WI38 (cell line): Measurements from ENCODE around the gene HEXIM2.
A peak's percentile ranks its signal among the peaks of the same experiment; 100 is the strongest.

ENCODE experiments used
- H3K4me3 ChIP-seq: 2 replicates; pipeline ENCODE4 v1.5.1; 2011; ENCODE audit warnings: low read depth, mild to moderate bottlenecking, control low read depth, low read length
- TF ChIP-seq, protein P1 (sequence below): IDR thresholded peaks from 2 replicates; pipeline ENCODE4 v1.5.1; 2012; ENCODE audit warnings: low read depth, mild to moderate bottlenecking, control low read depth, low read length

HEXIM2 gene

GRCh38 chr17:45128989-45129388, 32.7 kb upstream of the HEXIM2 start:
- no peak overlapping the region for H3K4me3 ChIP-seq
- TF ChIP-seq, protein P1, sequence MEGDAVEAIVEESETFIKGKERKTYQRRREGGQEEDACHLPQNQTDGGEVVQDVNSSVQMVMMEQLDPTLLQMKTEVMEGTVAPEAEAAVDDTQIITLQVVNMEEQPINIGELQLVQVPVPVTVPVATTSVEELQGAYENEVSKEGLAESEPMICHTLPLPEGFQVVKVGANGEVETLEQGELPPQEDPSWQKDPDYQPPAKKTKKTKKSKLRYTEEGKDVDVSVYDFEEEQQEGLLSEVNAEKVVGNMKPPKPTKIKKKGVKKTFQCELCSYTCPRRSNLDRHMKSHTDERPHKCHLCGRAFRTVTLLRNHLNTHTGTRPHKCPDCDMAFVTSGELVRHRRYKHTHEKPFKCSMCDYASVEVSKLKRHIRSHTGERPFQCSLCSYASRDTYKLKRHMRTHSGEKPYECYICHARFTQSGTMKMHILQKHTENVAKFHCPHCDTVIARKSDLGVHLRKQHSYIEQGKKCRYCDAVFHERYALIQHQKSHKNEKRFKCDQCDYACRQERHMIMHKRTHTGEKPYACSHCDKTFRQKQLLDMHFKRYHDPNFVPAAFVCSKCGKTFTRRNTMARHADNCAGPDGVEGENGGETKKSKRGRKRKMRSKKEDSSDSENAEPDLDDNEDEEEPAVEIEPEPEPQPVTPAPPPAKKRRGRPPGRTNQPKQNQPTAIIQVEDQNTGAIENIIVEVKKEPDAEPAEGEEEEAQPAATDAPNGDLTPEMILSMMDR: no peak

GRCh38 chr17:45129426-45129939, 32.2 kb upstream of the HEXIM2 start:
- TF ChIP-seq, protein P1: no peak
- H3K4me3 ChIP-seq: no peak overlapping the region

GRCh38 chr17:45129940-45130680, 31.6 kb upstream of the HEXIM2 start:
- no peak overlapping the region for H3K4me3 ChIP-seq
- TF ChIP-seq, protein P1: no peak

DNA sequence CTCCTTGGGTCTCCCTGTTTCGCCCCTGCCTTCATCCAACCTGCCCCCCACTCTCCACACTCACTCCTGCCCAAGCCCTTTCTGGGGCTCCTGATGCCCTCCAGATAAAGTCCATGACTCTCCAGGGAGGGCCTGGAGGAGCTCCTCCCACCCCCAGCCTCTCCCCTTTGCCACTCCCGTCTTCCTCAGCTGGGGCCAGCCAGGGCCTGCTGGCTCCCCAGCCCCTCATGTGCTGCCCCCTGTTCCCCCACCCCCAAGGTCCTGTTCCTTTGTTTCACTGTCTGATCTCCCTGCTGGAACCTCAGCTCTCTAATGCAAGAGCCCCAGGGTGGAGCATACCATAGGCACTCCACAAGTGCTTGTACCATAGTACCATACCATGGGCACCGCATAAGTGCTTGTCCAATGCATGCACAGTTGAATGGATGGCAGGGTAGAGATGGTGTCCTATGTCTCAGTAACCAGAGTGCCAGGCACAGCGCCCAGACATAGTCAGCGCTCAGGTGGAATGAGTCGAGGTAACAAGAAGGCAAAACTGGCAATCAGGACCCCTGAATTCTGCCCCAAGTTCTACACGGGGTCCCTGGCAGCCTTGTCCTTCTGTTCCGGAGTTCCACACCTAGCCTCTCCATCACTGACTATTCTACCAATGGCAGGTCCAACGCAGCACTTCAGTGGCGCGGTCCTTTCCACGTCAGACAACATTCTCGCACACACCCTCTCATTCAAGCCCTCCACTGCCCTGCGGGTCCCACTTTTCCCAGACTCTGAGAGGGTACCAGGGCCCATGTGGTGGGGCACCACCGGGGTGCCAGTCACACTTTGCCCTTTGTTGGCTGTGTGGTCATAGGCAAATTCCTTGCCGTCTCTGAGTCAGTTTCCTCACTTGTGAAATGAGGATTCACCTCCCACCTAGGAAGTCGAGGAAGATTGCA, 30.7 kb upstream of the HEXIM2 start:
- H3K4me3 ChIP-seq: peak overlapping the region; percentile 77
- TF ChIP-seq, protein P1: no peak

DNA sequence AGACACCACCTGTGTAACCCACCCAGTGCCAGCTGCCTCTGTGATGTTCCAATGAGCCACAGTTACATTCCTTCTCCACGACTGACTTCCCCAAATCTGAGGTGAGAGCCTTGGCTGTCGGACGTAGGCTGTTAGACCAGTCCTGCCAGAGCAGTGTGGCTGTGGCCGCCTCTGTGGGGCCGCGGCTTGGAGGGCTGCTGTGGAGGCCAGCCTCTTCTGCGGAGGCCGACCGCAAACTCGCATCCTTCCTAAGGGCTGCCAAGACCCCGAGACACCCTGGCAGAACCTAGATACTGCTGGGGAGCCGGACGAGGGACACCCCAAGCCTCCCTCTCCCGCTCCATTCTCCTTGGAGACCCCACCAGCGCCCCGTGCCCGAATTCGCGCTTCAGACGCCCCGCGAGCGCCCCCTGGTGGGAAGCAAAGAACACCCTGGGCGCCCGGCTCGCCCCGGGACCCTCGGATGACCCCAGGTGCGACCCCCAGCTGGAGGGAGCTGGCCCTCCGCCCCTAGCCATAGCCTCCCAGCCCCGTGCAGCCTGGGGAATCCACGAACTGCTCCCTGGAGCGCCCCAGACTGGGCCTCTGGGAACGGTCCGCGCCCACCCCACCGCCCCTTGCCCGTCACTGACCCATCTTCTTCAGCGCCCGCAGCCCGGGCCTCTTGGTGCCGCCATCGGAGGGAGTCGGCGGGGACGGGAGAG, 29.9 kb upstream of the HEXIM2 start:
- H3K4me3 ChIP-seq: peak overlapping the region; percentile 77
- TF ChIP-seq, protein P1: peak; percentile 82

- H3K4me3 ChIP-seq: peak within 1 kb of the TSS; percentile 77
- TF ChIP-seq, protein P1: no peak
These were observed 29.4 kb upstream of the HEXIM2 start, which contains the start of gene PLCD3 for GRCh38 chr17:45132320-45132571. Gene PLCD3 (minus strand): TSS chr17:45132515. CDS start chr17:45132410, 105 bp downstream.
